GM23248 (cell line): ENCODE results near the gene NTRK2. TPM values are rescaled to one million over a fixed set of nuclear protein-coding genes. Genes with fewer than 3 reads are reported as not detected.

ENCODE experiments used
- DNase-seq: peaks from one replicate; pipeline ENCODE4 v3.0.0-alpha.2; 2015
- H2AFZ ChIP-seq: fragments of 200-600 bp; sonication (generic); 2 replicates; pipeline ENCODE4 v1.6.1; 2016; ENCODE audit warnings: antibody characterized with exemption
- H3F3A ChIP-seq: fragments of 200-600 bp; sonication (generic); 2 replicates; pipeline ENCODE4 v1.6.1; 2016; ENCODE audit warnings: mild to moderate bottlenecking, antibody characterized with exemption, mixed run types; ENCODE audit not compliant: insufficient read depth
- H3K27ac ChIP-seq: fragments of 200-600 bp; sonication (generic); 2 replicates; pipeline ENCODE4 v1.5.1; 2016; ENCODE audit warnings: mild to moderate bottlenecking
- H3K27me3 ChIP-seq: fragments of 200-600 bp; sonication (generic); replicated peaks from 2 replicates; pipeline ENCODE4 v1.6.1; 2016; ENCODE audit warnings: mild to moderate bottlenecking; ENCODE audit not compliant: insufficient read depth
- H3K36me3 ChIP-seq: fragments of 200-600 bp; sonication (generic); 2 replicates; pipeline ENCODE4 v1.6.1; 2016; ENCODE audit warnings: low read depth, mild to moderate bottlenecking
- H3K4me1 ChIP-seq: fragments of 200-600 bp; sonication (generic); 2 replicates; pipeline ENCODE4 v1.6.1; 2016; ENCODE audit warnings: mild to moderate bottlenecking; ENCODE audit not compliant: insufficient read depth
- H3K4me2 ChIP-seq: fragments of 200-600 bp; sonication (generic); one replicate; pipeline ENCODE4 v1.6.1; 2016; ENCODE audit warnings: mild to moderate bottlenecking; ENCODE audit not compliant: unreplicated experiment
- H3K4me3 ChIP-seq: fragments of 200-600 bp; sonication (generic); 2 replicates; pipeline ENCODE4 v1.5.1; 2016; ENCODE audit warnings: mild to moderate bottlenecking
- H3K79me2 ChIP-seq: fragments of 200-600 bp; sonication (generic); 2 replicates; pipeline ENCODE4 v1.6.1; 2016; ENCODE audit warnings: mild to moderate bottlenecking; ENCODE audit not compliant: insufficient read depth
- H3K9ac ChIP-seq: fragments of 200-600 bp; sonication (generic); 2 replicates; pipeline ENCODE4 v1.6.1; 2016; ENCODE audit warnings: mild to moderate bottlenecking
- H3K9me2 ChIP-seq: fragments of 200-600 bp; sonication (generic); 2 replicates; pipeline ENCODE4 v1.6.1; 2016; ENCODE audit warnings: mixed run types, mild to moderate bottlenecking, moderate library complexity; ENCODE audit not compliant: insufficient read depth
- H3K9me3 ChIP-seq: fragments of 200-600 bp; sonication (generic); one replicate; pipeline ENCODE4 v1.6.1; 2017; ENCODE audit warnings: low read depth
- H4K20me1 ChIP-seq: fragments of 200-600 bp; sonication (generic); 2 replicates; pipeline ENCODE4 v1.6.0; 2016; ENCODE audit not compliant: insufficient read depth
- EZH2 ChIP-seq: fragments of 200-600 bp; sonication (generic); IDR thresholded peaks from 2 replicates; pipeline ENCODE4 v1.6.1; 2018; ENCODE audit warnings: antibody characterized with exemption, mild to moderate bottlenecking; ENCODE audit not compliant: insufficient read depth, poor library complexity, severe bottlenecking
- EZH2phosphoT487 ChIP-seq: fragments of 200-600 bp; sonication (generic); IDR thresholded peaks from 2 replicates; pipeline ENCODE4 v1.6.1; 2018; ENCODE audit warnings: antibody characterized with exemption, moderate library complexity, mild to moderate bottlenecking, low read depth; ENCODE audit not compliant: insufficient read depth
- WGBS, 2 experiments: methylation state at CpG; one replicate each; pipeline ENCODE4 v1.1.6; 2015 to 2017; ENCODE audit warnings: low lambda C conversion rate in 2 of 2, low coverage in 1 of 2; ENCODE audit errors: missing lambda C conversion rate in 2 of 2; 5-methylcytosine and 5-hydroxymethylcytosine counted together
- in situ Hi-C: fragments of 300-500 bp; cut with MboI; formaldehyde crosslinking; loops from 2 replicates; pipeline ENCODE4 v1.15.0; 2020
- polyA plus RNA-seq: library from polyadenylated mRNA; unstranded; fragments of >200 nt; fragmentation: Nextera tagmentation; extraction: Ambion mirVana; gene quantifications from 2 replicates; pipeline ENCODE4 v1.2.1, GENCODE V29; 2016
- total RNA-seq: library from RNA; depleted of rRNA; stranded (reverse); fragments of >200 nt; shearing (Covaris generic); gene quantifications from 2 replicates; pipeline ENCODE4 v1.2.3, GENCODE V29; 2014

NTRK2 gene
- total and polyA plus RNA-seq, 2 experiments from 2014 or later: not detected

DNA sequence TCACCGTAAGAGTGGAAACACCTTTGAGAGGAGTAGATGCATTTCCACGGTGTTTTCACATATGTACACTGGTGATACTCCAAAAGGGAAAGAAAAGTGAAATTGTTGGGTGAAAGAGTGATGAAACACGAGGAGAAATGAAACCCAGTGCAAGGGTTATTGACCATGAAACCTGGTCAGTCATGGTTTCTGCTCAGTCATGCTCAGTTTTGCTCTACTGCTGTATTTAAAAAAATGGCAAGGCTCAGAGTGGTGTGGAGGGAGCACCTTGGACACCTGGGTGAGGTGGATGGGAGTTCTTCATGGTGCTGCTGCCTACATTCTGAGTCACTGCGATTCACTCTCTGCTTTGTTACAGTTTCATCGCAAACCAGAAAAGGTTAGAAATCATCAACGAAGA is 32.3 kb downstream of the NTRK2 start:
- H3K4me1 ChIP-seq: no peaks in the 10 kb centered on the region
- H4K20me1 ChIP-seq: no peaks in the 10 kb centered on the region
- TF ChIP-seq EZH2: no peak
- no peak for TF ChIP-seq EZH2phosphoT487
- H3K27me3 ChIP-seq: 0 out of 2 replicates have a peak, but pooled peaks cover 2% of the 10 kb centered on the region
- no peak overlapping the region for H3K4me3 ChIP-seq
- no peak overlapping the region for H2AFZ ChIP-seq
- 66 to 72% methylated on average over 6 of the region's 6 CpGs for WGBS, 2 experiments
- no peaks in the 10 kb centered on the region for H3K9me3 ChIP-seq
- H3K36me3 ChIP-seq: no peaks in the 10 kb centered on the region
- DNase-seq: no peak
- in situ Hi-C loops: no loop called here
- no peak overlapping the region for H3K27ac ChIP-seq
- H3K9ac ChIP-seq: no peak overlapping the region
- no peak overlapping the region for H3K4me2 ChIP-seq
- H3F3A ChIP-seq: no peaks in the 10 kb centered on the region
- no peaks in the 10 kb centered on the region for H3K79me2 ChIP-seq
- no peaks in the 10 kb centered on the region for H3K9me2 ChIP-seq

- H3K4me2 ChIP-seq: no peak overlapping the region
- H3K27me3 ChIP-seq: 0 out of 2 replicates have a peak, but pooled peaks cover 2% of the 10 kb centered on the region
- H3K4me1 ChIP-seq: no peaks in the 10 kb centered on the region
- no peaks in the 10 kb centered on the region for H3K9me2 ChIP-seq
- no peak overlapping the region for H2AFZ ChIP-seq
- H3K36me3 ChIP-seq: no peaks in the 10 kb centered on the region
- no peak for DNase-seq
- no peaks in the 10 kb centered on the region for H3K79me2 ChIP-seq
- no peak overlapping the region for H3K27ac ChIP-seq
- H3K9ac ChIP-seq: no peak overlapping the region
- no peaks in the 10 kb centered on the region for H3F3A ChIP-seq
- TF ChIP-seq EZH2: no peak
- no peak for TF ChIP-seq EZH2phosphoT487
- WGBS, 2 experiments: 3 to 9% methylated on average over 1 of the region's 1 CpG
- in situ Hi-C loops: no loop called here
- no peaks in the 10 kb centered on the region for H3K9me3 ChIP-seq
- H3K4me3 ChIP-seq: no peak overlapping the region
- no peaks in the 10 kb centered on the region for H4K20me1 ChIP-seq
Observed at GRCh38 chr9:84702471-84702870, 32.9 kb downstream of the NTRK2 start.

DNA sequence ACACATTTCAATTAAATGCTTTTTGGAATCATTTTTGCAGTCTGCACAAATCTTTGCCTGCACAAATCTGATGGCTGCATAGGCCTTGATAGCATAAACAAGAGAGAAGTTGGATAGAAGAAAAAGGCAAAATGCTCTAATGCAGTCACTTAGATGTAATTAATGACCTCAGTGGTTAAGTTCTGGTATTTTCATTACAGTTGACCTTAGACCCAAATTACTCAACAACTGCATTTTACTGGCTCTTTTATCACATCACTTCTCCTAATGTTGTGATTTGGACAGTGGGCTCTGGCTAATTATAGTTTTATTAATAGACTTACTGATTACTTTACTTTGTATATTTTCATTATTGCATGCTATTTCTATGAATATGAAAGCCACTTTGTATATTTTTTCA is 34.3 kb downstream of the NTRK2 start:
- no peaks in the 10 kb centered on the region for H3F3A ChIP-seq
- no peak overlapping the region for H3K4me3 ChIP-seq
- no peaks in the 10 kb centered on the region for H3K4me1 ChIP-seq
- 0 out of 2 replicates have a peak, but pooled peaks cover 2% of the 10 kb centered on the region for H3K27me3 ChIP-seq
- H2AFZ ChIP-seq: no peak overlapping the region
- no peak overlapping the region for H3K9ac ChIP-seq
- H4K20me1 ChIP-seq: no peaks in the 10 kb centered on the region
- no peak overlapping the region for H3K27ac ChIP-seq
- no peak for DNase-seq
- no peaks in the 10 kb centered on the region for H3K9me3 ChIP-seq
- in situ Hi-C loops: no loop called here
- H3K36me3 ChIP-seq: no peaks in the 10 kb centered on the region
- no peaks in the 10 kb centered on the region for H3K9me2 ChIP-seq
- TF ChIP-seq EZH2 (no peak), EZH2phosphoT487 (no peak)
- no peak overlapping the region for H3K4me2 ChIP-seq
- H3K79me2 ChIP-seq: no peaks in the 10 kb centered on the region

DNA sequence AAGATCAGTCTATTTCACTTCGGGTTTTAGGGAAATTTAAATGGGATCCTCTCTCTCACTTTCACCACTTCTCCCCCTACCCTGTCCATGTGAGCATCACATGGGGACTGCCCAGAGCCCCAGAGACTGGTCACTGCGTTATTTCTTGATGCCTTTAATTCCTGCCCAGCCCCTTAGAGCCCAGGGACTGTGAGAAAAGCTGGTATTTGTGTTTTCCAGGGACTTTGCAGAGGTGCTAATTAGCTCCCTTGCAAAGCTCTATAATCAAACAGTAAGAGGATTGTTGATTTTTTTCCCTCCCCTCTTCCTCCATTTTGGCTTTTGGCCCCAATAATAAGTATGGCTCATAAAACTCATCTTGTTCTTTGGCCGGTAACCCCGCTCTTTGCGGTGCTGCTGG is 35.6 kb downstream of the NTRK2 start:
- TF ChIP-seq EZH2phosphoT487: no peak
- TF ChIP-seq EZH2: no peak
- no peak overlapping the region for H3K4me2 ChIP-seq
- H3K4me1 ChIP-seq: no peaks in the 10 kb centered on the region
- H3K36me3 ChIP-seq: no peaks in the 10 kb centered on the region
- no peak overlapping the region for H3K4me3 ChIP-seq
- H3F3A ChIP-seq: no peaks in the 10 kb centered on the region
- H3K9me3 ChIP-seq: no peaks in the 10 kb centered on the region
- no peak overlapping the region for H3K9ac ChIP-seq
- in situ Hi-C loops: no loop called here
- H3K27me3 ChIP-seq: peaks cover 2% of the 10 kb centered on the region; the same call in 1 of the 2 replicates
- 80 to 82% methylated on average over 5 of the region's 5 CpGs for WGBS, 2 experiments
- no peak overlapping the region for H2AFZ ChIP-seq
- no peaks in the 10 kb centered on the region for H3K9me2 ChIP-seq
- H4K20me1 ChIP-seq: no peaks in the 10 kb centered on the region
- H3K79me2 ChIP-seq: no peaks in the 10 kb centered on the region
- DNase-seq: no peak
- no peak overlapping the region for H3K27ac ChIP-seq

GRCh38 chr9:84708400-84708799 is 38.9 kb downstream of the NTRK2 start:
- no peaks in the 10 kb centered on the region; the same call in 1 of the 2 replicates for H3K27me3 ChIP-seq
- no peaks in the 10 kb centered on the region for H3K36me3 ChIP-seq
- no peak overlapping the region for H3K27ac ChIP-seq
- H3K9me2 ChIP-seq: no peaks in the 10 kb centered on the region
- H3K9ac ChIP-seq: no peak overlapping the region
- in situ Hi-C loops: no loop called here
- 42 to 53% methylated on average over 1 of the region's 1 CpG for WGBS, 2 experiments
- no peaks in the 10 kb centered on the region for H4K20me1 ChIP-seq
- H3F3A ChIP-seq: no peaks in the 10 kb centered on the region
- H3K4me1 ChIP-seq: no peaks in the 10 kb centered on the region
- H2AFZ ChIP-seq: no peak overlapping the region
- DNase-seq: no peak
- no peaks in the 10 kb centered on the region for H3K79me2 ChIP-seq
- H3K4me2 ChIP-seq: no peak overlapping the region
- TF ChIP-seq EZH2phosphoT487: no peak
- H3K4me3 ChIP-seq: no peak overlapping the region
- no peaks in the 10 kb centered on the region for H3K9me3 ChIP-seq
